GM19025 (cell line): ENCODE data around the gene MACROD2.

Experiments
- ATAC-seq: cut with Tn5 transposase; IDR thresholded peaks from one replicate; pipeline ENCODE4 v1.9.1; 2021; ENCODE audit warnings: mild to moderate bottlenecking, low read depth, moderate library complexity; ENCODE audit not compliant: unreplicated experiment

The MACROD2 gene

DNA sequence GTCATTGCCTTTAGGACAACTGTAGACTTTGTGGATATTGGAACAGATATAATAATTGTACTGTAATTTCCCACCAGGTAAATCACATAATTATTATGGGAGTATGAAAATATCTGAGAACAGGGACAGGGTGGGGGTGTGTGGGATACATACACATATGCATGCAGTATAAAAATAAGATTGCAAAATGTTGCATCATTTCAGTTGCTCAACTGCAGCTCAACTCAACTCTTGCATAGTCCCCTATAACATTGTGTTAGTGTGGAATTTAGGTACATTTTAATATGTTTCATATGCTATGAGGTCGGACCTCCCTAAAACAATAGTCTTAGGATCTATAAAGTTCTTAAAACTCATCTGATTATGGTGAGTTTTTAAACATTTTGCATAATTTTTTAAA, 617.1 kb downstream of the MACROD2 start:
- ATAC-seq: no peak

DNA sequence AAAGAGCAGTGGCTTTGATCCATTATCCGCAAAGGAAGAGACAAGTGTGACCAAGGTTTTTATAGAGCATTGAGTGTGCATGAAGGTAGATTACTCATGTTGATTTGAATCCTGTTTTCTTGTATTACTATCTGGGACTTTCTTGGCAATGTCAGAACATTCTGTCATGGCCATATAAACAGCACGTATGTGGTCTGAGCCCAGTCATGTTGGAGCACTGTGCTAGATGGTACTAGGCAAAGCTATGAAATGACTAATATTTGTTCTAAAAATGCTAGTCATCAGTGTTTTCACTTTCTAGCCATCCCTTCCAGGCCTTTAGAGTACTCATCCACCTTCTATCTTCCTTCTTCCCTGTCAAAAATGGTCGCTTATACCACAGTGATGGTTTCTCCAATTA, 620.7 kb downstream of the MACROD2 start:
- no peak for ATAC-seq

- ATAC-seq: no peak
Measured at GRCh38 chr20:14617123-14617522, 621.8 kb downstream of the MACROD2 start.

DNA sequence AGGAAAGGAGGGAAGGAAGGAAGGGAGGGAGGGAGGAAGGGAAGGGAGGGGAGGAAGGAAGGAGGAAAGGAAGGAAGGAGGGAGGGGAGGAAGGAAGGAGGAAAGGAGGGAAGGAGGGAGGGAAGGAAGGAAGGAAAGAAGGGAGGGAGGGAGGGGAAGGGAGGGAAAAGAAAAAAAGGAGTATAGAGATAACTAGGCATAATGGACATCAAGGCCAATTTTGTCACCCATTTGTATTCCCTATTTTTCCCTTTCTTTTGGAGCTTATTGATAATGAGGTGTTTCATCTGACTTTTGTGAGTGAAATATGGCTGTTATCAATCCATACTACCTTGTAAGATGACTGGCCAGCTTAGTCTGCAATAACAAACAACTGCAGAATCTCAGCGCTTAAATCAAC, 624.1 kb downstream of the MACROD2 start:
- no peak for ATAC-seq

DNA sequence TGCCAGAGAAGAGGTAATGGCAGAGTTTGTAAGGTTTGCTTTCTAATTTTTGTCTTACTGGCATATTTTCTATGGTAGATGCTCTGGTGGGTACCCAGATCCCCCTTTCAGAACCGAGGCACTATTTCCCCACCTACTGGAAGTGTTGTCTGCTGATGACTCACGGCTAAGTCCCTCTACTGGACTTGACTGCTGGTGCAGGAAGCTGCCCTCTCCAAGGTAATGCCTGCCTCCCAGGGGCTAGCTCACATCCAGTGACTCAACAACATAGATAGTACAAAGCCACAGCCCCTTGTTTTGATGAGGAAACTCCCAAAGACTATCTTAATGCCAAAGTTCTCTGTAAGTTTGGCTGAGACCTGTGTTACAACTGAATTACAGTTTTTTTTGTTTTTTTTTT, 627.5 kb downstream of the MACROD2 start:
- no peak for ATAC-seq

DNA sequence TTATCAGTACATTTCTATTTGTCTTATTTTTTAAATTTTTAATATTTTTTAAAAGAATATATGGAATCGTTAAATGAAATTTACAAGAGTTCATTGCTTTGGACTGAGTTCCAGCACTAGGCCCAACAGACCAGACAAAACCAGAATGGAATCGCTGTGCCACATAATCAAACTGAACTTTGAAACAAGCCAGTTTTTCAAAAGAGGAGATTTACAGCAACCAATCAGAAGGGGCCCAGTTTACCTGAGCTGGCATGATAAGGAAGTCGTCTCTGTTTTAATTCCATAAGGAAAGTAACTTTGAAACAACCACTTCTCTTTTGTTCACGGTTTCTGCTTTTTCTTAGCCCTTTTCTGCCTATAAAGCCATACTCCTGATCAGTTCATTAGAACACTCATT, 635.7 kb downstream of the MACROD2 start:
- ATAC-seq: no peak

DNA sequence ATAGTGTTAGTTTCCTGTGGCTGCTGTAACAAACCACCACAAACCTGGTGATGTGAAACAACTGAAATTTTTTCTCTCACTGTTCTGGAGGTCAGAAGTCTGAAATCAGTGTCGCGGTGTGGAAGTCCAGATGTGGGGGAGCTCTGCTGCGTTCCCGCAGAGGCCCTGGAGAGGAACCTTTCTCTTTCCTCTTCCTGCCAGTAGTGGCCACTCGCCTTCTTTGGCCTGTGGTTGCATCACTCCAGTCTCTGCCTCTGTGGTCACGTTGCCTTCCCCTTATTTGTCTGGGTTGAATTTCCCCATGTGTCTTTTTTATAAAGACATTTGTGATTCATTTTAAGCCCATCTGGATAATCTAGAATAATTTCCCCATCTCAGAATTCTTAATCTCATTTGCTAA, 637.6 kb downstream of the MACROD2 start:
- no peak for ATAC-seq

DNA sequence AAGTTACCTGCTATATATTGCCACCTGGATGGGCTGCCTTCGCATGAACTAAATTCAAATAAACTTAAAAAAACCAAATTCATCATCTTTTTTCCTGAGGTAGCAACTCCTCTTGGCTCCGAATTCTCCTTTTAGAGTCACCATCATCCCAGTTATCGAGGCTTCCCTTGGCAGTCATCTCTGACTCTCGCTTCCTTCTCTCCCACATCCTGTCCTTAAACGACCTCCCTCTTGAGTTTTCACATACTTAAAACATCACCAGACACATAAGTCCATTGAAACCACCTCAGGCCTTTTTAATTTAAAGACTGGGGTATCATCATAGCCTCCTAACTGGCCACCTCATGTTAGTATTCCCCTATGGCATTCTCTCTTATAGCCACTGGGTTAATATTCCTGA, 638.2 kb downstream of the MACROD2 start:
- ATAC-seq: no peak

- ATAC-seq: no peak
Measured at GRCh38 chr20:14634665-14635064, 639.3 kb downstream of the MACROD2 start.

DNA sequence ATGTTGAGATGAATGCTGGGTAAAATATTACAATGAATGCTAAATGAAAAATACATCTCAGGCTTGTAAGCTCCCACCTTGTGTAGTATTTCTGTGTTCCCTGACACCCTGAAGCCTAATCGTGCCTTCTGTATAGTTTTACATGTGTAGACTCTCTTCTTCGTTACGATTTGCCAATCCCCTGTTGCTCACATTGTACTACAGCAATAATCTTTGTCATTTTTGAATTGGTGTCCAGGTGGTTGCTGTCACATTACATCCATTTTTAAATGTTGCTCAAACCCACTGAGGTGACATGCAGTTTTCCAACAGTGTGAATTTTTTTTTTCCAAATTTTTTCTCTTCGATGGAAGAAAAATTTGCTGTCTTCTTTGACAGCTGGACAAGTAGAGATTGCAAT, 642.1 kb downstream of the MACROD2 start:
- no peak for ATAC-seq

DNA sequence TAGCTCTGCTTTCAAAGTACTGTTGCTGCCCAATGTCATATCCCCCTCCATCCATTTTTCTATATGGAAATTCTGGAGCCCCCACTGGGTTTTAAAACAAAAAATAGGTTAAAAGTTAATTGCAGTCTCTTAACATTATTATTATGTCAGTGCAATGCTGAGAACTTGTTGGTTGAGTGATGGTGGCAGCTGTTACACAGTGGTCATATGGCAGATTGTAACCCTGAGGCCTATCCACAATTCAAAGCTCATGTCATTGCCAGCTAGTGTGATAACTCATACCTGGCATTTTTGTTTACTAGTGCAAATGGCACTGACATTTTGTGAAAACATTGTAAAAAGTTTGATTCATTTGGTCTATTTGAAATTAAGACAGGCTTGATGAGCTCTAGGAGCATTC, 647.8 kb downstream of the MACROD2 start:
- ATAC-seq: no peak

GRCh38 chr20:14643556-14643955, 648.2 kb downstream of the MACROD2 start:
- no peak for ATAC-seq

DNA sequence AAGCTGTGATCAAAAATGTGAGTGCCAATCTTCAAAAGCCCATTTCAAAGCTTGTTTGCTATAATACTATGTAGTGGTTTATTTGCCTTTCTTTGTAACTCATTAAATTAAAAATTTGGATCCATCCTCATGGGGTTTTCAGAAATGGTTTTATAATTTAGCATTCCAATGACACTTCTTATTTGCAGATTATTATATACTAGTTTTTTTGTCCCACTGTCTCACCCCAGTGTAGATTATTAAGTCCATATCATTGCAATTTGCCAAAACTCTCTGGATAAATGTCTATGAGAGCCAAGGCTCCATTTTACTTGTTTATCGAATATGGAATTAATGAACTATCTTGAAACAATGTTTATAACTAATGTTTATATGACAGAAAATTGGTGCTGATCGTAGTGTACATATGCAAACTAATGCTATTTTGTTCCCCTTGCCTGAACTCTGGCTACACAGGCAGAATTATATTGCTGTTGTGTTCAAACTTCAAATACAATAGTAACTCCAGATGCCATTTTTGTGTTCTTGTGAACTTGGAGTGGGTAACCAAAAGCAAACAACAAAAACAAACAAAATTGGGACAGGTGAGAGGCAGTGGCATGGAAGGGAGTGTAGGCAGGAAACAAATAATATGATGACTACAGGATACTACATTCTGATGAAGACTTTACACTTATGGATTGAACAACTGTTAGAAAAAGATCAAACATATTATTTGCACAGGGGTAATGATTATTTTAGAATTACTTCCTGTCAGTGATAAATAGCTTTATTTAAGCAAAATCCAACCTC, 649.2 kb downstream of the MACROD2 start:
- no peak for ATAC-seq

- no peak for ATAC-seq
Measured at GRCh38 chr20:14647016-14647415, 651.7 kb downstream of the MACROD2 start.

GRCh38 chr20:14649662-14650061, 654.3 kb downstream of the MACROD2 start:
- no peak for ATAC-seq

DNA sequence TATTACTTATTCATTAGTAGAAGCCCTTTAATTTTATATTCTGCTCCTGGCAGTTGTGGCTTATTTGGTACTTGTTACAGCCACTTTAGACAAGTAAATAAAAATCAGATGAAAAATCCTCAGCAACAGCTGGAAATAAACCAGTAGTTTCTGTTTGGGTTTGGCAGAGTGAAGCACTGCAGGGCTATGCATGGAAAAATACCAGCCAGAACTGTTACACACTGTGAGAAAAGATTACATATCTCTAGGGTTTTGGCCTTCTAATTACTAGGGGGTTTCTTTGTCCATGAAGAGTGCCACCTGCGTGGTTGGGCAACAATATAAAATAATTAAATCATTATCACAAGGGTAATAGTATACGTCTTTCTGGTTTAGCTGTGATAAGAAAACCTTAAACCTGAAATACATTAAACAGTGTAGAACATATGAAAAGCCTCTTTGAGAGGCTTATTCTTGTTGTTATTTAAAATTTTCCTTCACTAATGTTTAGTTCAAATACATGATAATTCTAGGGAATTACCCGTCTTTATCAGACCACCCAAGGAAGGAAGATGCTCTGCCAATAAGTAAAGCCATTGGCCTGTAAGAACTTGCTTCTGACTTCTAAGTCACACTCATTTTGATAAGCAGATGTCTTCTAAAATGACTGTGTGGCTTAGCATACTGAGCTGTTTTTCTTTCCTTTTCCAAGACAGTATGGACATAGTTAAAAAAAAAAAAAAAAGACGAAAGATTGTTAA, 662.1 kb downstream of the MACROD2 start:
- ATAC-seq: no peak

DNA sequence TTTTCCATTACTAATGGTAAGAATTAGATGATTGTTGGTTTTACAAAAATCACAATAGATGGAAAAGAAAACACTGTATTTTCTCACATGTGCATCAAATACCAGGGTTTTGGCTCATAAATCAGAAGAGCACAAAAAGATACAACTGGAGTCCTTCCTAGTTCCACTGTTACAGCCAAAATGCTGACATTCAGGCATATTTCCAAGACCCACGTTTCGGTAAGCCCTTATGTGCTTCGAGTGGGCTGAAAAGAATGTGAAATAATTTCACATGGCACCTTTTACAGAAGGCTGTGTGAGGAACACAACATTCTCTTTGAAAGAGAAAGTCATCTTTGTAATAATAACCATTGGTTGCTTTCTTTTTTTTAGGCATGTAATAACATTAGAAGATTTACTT, 668.8 kb downstream of the MACROD2 start:
- ATAC-seq: no peak

DNA sequence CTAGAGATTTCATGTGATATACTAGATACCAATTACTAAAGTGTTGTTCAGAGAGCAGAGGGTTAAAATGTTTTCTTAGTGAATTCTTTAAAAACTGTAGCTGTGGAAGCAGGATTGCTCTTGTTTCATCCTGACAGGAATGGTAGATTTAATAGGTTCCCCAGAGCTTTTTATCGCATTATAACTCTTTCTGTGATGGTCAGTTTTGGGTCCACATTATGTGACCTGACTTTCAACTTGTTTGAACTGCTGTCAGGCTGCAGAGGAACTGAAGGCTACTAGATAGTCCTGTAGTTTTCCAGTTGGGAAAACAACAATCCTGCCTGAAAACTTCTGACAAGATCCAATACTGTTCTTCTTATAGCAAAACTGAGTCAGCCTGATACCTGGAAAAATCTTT, 671.4 kb downstream of the MACROD2 start:
- no peak for ATAC-seq

DNA sequence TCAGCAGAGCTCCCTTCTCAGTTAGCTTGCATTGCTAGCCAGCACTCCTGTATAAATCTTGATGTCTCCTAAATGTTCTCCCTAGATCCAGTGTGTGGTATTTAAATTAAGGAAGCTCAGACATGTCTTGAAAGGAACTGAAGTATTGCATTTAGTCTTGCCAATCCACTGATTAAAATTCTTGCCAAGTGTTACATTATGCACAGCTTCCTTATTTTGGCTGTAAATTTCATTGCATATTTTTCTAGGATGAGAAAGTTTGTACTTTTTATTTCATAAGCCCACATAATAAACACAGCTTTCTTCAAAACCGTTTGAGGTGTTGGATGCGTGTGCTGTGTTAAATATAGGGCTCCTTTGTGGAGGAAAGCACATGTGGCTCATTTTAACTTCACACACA, 671.9 kb downstream of the MACROD2 start:
- ATAC-seq: no peak

GRCh38 chr20:14672066-14672465, 676.8 kb downstream of the MACROD2 start:
- ATAC-seq: no peak

DNA sequence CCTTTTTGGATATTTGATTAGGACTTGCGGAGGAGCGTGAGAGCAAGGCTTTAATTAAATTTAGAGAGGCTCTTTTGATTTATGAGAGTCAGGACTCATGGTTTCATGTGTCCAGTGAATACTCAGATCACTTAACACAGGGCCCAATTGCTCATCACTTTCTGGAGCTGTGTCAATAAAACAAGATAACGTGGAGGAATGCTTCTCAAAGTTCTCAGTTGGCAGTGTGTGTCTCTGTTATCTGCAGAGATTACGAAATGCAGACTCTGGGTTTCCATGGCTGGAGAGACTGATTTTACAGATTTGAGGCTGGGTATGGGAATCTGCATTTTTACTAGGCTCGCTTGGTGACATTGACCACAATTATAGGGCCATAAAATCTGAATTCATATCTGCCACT, 677.8 kb downstream of the MACROD2 start:
- no peak for ATAC-seq

DNA sequence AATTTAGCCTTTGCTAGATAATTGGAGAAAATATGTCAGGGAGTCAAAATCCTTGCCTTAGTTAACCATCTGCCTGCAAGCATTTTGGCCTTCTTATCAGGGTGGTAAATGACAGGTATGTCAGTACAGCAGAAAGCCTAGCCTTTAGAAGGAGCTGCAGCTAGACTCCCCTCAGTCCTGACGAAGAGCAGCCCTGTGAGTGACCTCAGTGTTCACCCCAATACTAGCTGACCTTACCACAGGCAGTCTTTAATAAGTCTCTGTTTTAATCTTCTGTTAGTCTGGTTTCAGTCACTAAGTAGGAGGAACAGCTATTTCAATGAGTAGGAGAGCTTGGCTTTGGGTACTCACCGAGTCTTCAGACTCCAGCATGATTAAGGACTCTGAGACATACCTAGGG, 682.1 kb downstream of the MACROD2 start:
- ATAC-seq: no peak
